Left lung (tissue), 10 donors: ENCODE measurements around the gene SWSAP1. TPM values are rescaled to one million over a fixed set of nuclear protein-coding genes. Genes with fewer than 3 reads are reported as not detected.
"Not testable (repeated sequence)": the region's sequence is repeated elsewhere in the genome, so short reads cannot be mapped to it uniquely, and the experiment has no call there.

ENCODE experiments used
- ATAC-seq: fragments of 200-7000 bp; cut with Tn5 transposase; one replicate; pipeline ENCODE4 v1.9.1; 2020; ENCODE audit warnings: moderate library complexity
- DNase-seq, 4 donors: peaks; one replicate each; pipeline ENCODE4 v3.0.0-alpha.2; 2013 to 2020
- H3K27ac ChIP-seq, 2 donors: fragments of 200-600 bp; sonication (generic) in 1 of 2; one replicate each; pipeline versions ENCODE4 v1.5.0 to v1.8.0; 2020 to 2021
- H3K27me3 ChIP-seq, 2 donors: fragments of 200-600 bp; sonication (generic) in 1 of 2; one replicate each; pipeline versions ENCODE4 v1.5.0 to v1.8.0; 2020 to 2021
- H3K36me3 ChIP-seq, 2 donors: fragments of 200-600 bp; sonication (generic) in 1 of 2; one replicate each; pipeline versions ENCODE4 v1.5.0 to v1.8.0; 2020 to 2021
- H3K4me1 ChIP-seq, 2 donors: fragments of 200-600 bp; one replicate each; pipeline ENCODE4 v1.8.0; 2021
- H3K4me3 ChIP-seq, 2 donors: fragments of 200-600 bp; sonication (generic) in 1 of 2; one replicate each; pipeline versions ENCODE4 v1.5.0 to v1.8.0; 2020 to 2021; ENCODE audit warnings: mild to moderate bottlenecking in 1 of 2
- H3K9me3 ChIP-seq, 2 donors: fragments of 200-600 bp; sonication (generic) in 1 of 2; one replicate each; pipeline versions ENCODE4 v1.5.0 to v1.8.0; 2020 to 2021
- CTCF ChIP-seq, 2 donors: fragments of 200-600 bp; sonication (generic) in 1 of 2; IDR thresholded peaks; one replicate each; pipeline versions ENCODE4 v1.5.0 to v1.8.0; 2021; ENCODE audit warnings: antibody characterized with exemption in 2 of 2
- intact Hi-C, 2 donors: fragments of 100-400 bp; cut with DNase I; formaldehyde crosslinking; loops; one replicate each; pipeline versions ENCODE4 v1.11.2 to v1.14.2; 2022
- polyA plus RNA-seq, 6 donors: library from polyadenylated mRNA; unstranded; fragments of 120-200 nt; gene quantifications; one replicate each; pipeline ENCODE4 v1.2.1, GENCODE V29; 2013; ENCODE audit not compliant: insufficient read length in 6 of 6
- total RNA-seq, 2 donors: library from RNA; stranded (reverse); fragmentation: NEBNext Ultra II Directional; extraction: Animal tissue kit (Norgen Biotek cat#: 25700); gene quantifications; one replicate each; pipeline ENCODE4 v1.2.1, GENCODE V29; 2021
- donor health status: DM: no; HTN: yes; CAD: no.
- donor health status: DM: no; HTN: no; CAD: no.

SWSAP1 gene
- total and polyA plus RNA-seq, 8 donors: 1.8 to 3.2 (median 2.8) TPM

DNA sequence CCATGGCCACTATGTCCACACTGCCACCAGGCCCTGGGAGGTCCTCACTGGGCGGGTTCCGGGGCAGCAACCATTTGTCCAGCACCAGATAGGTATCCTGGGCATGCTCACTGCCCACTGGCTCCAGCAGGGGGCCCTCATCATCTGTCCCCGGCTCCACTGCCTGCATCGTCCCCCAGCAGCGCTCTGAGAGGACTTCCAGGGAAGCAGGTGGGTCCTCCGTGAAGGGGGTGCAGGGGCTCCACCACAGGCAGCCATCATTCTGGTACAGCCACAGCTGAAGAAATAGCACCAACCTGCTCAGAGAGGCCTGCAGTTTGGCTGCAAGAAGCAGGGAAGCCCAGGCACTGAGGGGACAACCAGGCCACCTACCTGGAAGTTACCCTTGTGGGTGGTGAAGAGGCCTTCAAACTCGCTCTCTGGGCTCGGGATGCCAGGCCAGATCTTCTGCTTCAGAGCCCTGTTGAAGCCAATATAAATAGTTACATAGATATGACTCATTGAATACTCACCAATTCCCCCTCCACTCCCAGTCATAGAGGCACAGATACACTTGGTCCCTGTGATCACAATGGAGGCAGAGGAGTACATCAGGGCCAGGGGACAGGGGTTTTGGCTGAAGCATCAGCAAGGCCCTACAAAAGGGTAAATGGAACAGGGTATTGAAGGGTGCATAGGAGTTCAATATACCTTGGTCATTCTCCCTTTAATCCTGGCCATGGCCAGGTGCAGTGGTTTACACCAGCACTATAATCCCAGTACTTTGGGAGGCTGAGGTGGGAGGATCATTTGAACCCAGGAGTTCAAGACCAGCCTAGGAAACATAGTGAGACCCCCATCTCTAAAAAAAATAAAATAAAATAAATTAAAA, 4.1 kb downstream of the SWSAP1 start:
- Histone ChIP-seq H3K27ac (peak overlapping the region; percentile 13 to 95), H3K36me3 (no peaks in the 10 kb centered on the region), H3K9me3 (no peaks in the 10 kb centered on the region), H3K4me3 (no peak overlapping the region), H3K27me3 (peaks cover 0 to 19% of the 10 kb centered on the region in 2 donors), H3K4me1 (peaks cover 11 to 87% of the 10 kb centered on the region in 2 donors)
- peak; percentile 44 to 64 for TF ChIP-seq CTCF (IDR thresholded peaks at IDR 0.05)
- peak in 2 of 4 donors; percentile 46 to 83 for DNase-seq
- intact Hi-C loops: no loop called here
- ATAC-seq: no peak

- peak overlapping the region in 1 of 2 donors; percentile 8 for H3K27ac ChIP-seq
- H3K36me3 ChIP-seq, DNase-seq, ATAC-seq, intact Hi-C loops, H3K9me3 ChIP-seq, H3K4me3 ChIP-seq: not testable (repeated sequence)
- peaks cover 18 to 87% of the 10 kb centered on the region in 2 donors for H3K4me1 ChIP-seq
- peaks cover 0 to 27% of the 10 kb centered on the region in 2 donors for H3K27me3 ChIP-seq
Measured at GRCh38 chr19:11379269-11379845, 4.9 kb downstream of the SWSAP1 start.

DNA sequence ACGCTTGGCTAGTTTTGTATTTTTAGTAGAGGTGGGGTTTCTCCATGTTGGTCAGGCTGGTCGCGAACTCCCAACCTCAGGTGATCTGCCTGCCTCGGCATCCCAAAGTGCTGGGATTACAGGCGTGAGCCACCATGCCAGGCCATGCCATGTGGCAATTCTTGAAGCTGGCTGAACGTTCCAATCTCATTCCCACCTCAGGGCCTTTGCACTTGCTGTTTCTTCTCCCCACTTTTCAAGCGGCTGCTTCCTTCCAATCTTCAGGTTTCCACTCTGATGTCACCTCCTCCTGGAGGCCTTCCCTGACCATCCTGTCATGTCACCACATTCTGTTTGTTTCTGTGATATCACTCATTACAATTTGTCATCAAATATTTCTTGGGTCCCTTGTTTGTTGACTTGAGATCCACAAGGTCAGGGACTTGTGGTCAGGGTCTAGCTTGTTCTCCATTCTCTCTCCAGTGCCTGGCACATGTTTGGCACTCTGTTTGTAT, 5.4 kb downstream of the SWSAP1 start:
- Histone ChIP-seq H3K9me3 (no peaks in the 10 kb centered on the region), H3K4me3 (no peak overlapping the region), H3K27ac (no peak overlapping the region), H3K4me1 (peaks cover 19 to 89% of the 10 kb centered on the region in 2 donors), H3K36me3 (no peaks in the 10 kb centered on the region), H3K27me3 (peaks cover 0 to 27% of the 10 kb centered on the region in 2 donors)
- DNase-seq: no peak
- ATAC-seq: no peak
- TF ChIP-seq CTCF (IDR thresholded peaks at IDR 0.05): no peak
- intact Hi-C loops: no loop called here

- H3K4me1 ChIP-seq: peaks cover 19 to 81% of the 10 kb centered on the region in 2 donors
- peak; percentile 93 to 96 (median 95) for DNase-seq
Measured at GRCh38 chr19:11380653-11381537, 6.4 kb downstream of the SWSAP1 start.

More at GRCh38 chr19:11380653-11381537, 6.4 kb downstream of the SWSAP1 start:
- H3K9me3 ChIP-seq: no peaks in the 10 kb centered on the region
- H3K27me3 ChIP-seq: peaks cover 0 to 27% of the 10 kb centered on the region in 2 donors
- H3K36me3 ChIP-seq: no peaks in the 10 kb centered on the region
- H3K4me3 ChIP-seq: peak overlapping the region; percentile 51 to 72
- H3K27ac ChIP-seq: peak overlapping the region; percentile 78 to 93
- intact Hi-C loops: no loop called here
- peak; percentile 57 to 70 for TF ChIP-seq CTCF (IDR thresholded peaks at IDR 0.05)
- peak; percentile 81 for ATAC-seq
